ENCODE measurements around the gene GMCL2.

The GMCL2 gene

DNA sequence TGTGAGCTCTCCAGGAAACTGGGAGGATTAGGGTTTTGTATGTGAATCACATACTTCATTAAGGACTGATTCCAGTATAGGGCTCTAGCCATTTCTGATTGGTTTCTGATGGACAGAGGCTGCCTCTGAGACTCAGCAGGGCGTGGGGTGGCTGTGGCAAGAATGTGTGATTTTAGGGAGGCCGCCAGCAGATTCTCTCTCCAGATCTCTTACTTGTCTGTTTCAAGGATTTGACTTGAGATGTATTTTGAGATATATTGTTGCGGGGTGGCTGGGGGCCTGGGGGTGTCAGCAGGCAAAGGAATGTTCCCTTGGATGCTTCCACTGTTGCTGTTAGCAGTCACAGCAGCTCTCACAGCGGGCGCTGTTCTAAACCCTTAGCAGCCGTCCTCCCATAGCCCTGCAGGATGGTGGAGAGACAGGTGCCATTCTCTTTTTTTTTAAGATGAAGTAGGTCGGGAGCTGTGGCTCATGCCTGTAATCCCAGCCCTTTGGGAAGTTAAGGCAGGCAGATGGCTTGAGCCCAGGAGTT lies 9.2 kb upstream of the GMCL2 start:
- peaks cover 11% of the 10 kb centered on the region for H3K9me3 ChIP-seq (ENCODE audit: control insufficient read depth, insufficient read depth, low read depth, low read length)
- H3K27me3 ChIP-seq (ENCODE audit: control insufficient read depth, insufficient read depth, low read length), result peaks cover 5% of the 10 kb centered on the region; the same call in 1 of the 2 replicates
- no peaks in the 10 kb centered on the region for H3K36me3 ChIP-seq (ENCODE audit: control insufficient read depth, insufficient read depth, low read length)
- no peak overlapping the region for H3K9ac ChIP-seq (ENCODE audit: low read length)
- no peak overlapping the region for H3K4me3 ChIP-seq (ENCODE audit: low read depth, low read length)
- peaks cover 13% of the 10 kb centered on the region for H3K4me1 ChIP-seq (ENCODE audit: control insufficient read depth, insufficient read depth, low read length)
- no peak overlapping the region for H3K27ac ChIP-seq (ENCODE audit: low read depth, low read length)

DNA sequence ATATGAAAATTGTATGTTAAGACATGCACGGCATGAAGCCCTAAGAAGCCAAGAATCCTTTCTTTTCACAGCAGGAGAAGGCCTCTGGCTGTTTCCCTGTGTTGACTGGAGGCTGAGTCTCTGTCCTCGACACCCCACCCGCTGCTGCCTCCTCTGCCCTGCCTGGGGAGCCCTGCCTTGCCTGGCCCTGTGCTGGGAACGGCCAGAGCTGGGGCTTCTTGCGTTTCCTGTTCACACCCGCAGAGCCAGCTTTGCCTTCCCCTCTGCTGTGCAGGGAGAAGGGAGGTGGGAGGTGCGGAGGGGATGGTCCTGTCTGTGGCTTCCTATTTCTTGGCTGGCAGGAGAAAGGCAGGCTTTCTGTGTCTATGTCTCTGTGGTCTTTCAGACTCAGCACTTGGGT lies 6.9 kb upstream of the GMCL2 start:
- H3K27me3 ChIP-seq (ENCODE audit: control insufficient read depth, insufficient read depth, low read length), result no peaks in the 10 kb centered on the region
- peaks cover 11% of the 10 kb centered on the region for H3K9me3 ChIP-seq (ENCODE audit: control insufficient read depth, insufficient read depth, low read depth, low read length)
- H3K36me3 ChIP-seq (ENCODE audit: control insufficient read depth, insufficient read depth, low read length), result no peaks in the 10 kb centered on the region
- no peak overlapping the region for H3K27ac ChIP-seq (ENCODE audit: low read depth, low read length)
- H3K4me1 ChIP-seq (ENCODE audit: control insufficient read depth, insufficient read depth, low read length), result peaks cover 7% of the 10 kb centered on the region
- no peak overlapping the region for H3K9ac ChIP-seq (ENCODE audit: low read length)
- no peak overlapping the region for H3K4me3 ChIP-seq (ENCODE audit: low read depth, low read length)

DNA sequence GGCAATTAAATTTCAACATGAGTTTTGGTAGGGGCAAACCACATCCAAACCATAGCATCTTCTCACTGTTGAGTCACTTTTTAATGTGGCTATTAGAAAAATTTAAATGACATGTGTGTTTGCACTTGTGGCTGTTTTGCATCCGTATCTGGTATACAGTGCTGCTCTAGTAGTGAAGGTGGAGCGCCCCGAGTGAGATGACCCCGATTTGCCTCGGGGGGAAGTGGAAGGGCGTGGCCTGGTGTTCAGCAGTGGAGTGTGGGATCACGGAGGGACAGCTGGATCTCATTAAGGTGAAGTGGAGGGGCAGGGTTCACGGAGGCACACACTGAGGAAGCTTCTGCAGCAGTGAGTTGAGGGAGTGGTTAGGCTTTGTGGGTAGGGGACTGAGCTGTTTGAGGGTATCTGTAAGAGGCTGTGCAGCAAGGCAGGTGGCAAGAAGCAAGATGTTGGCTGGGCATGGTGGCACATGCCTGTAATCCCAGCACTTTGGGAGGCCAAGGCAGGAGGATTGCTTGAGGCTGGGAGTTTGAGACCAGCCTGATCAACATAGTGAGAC lies 6.2 kb upstream of the GMCL2 start:
- Histone ChIP-seq H3K4me1 (ENCODE audit: control insufficient read depth, insufficient read depth, low read length) (peaks cover 7% of the 10 kb centered on the region), H3K27ac (ENCODE audit: low read depth, low read length) (no peak overlapping the region), H3K36me3 (ENCODE audit: control insufficient read depth, insufficient read depth, low read length) (no peaks in the 10 kb centered on the region), H3K27me3 (ENCODE audit: control insufficient read depth, insufficient read depth, low read length) (no peaks in the 10 kb centered on the region), H3K4me3 (ENCODE audit: low read depth, low read length) (no peak overlapping the region), H3K9me3 (ENCODE audit: control insufficient read depth, insufficient read depth, low read depth, low read length) (peaks cover 11% of the 10 kb centered on the region), H3K9ac (ENCODE audit: low read length) (no peak overlapping the region)

DNA sequence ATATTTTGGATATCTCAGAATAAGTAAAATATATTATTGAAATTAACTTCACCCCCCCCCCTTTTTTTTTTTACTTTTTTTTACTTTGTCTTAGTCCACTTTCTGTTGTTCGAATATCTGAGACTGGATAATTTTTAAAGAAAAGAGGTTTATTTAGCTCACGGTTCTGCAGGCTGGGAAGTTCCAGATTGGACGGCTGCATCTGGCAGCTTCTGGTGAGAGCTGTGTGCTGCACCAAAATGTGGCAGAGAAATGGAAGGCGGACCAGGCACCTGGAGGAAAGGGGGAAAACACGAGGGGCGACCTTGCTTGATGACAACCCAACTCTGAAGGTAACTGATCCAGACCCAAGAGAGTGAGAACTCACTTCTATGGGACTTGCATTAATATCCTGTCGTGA lies 5.6 kb upstream of the GMCL2 start:
- Histone ChIP-seq H3K36me3 (ENCODE audit: control insufficient read depth, insufficient read depth, low read length) (no peaks in the 10 kb centered on the region), H3K27ac (ENCODE audit: low read depth, low read length) (no peak overlapping the region), H3K27me3 (ENCODE audit: control insufficient read depth, insufficient read depth, low read length) (no peaks in the 10 kb centered on the region)

DNA sequence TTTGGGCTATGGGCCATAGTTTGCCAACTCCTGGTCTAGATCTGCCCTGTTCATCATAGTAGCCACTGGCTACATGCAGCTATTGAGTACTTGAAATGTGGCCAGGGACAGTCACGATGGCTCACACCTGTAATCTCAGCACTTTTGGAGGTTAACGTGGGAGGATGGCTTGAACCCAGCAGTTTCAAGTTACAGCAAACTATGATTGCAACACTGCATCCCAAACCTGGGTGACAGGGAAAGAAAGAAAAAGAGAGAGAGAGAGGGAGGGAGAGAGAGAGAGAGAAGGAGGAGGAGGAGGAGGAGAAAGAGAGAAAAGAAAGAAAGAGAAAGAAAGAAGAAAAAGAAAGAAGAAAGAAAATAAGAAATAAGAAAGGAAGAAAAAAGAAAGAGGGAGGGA lies 5.1 kb upstream of the GMCL2 start:
- no peak overlapping the region for H3K9ac ChIP-seq (ENCODE audit: low read length)
- H3K27me3 ChIP-seq (ENCODE audit: control insufficient read depth, insufficient read depth, low read length), result no peaks in the 10 kb centered on the region
- H3K4me3 ChIP-seq (ENCODE audit: low read depth, low read length), result no peak overlapping the region
- peaks cover 11% of the 10 kb centered on the region for H3K9me3 ChIP-seq (ENCODE audit: control insufficient read depth, insufficient read depth, low read depth, low read length)
- peaks cover 7% of the 10 kb centered on the region for H3K4me1 ChIP-seq (ENCODE audit: control insufficient read depth, insufficient read depth, low read length)
- H3K27ac ChIP-seq (ENCODE audit: low read depth, low read length), result no peak overlapping the region
- no peaks in the 10 kb centered on the region for H3K36me3 ChIP-seq (ENCODE audit: control insufficient read depth, insufficient read depth, low read length)

More for the DNA sequence above, 5.6 kb upstream of the GMCL2 start:
- peaks cover 7% of the 10 kb centered on the region for H3K4me1 ChIP-seq (ENCODE audit: control insufficient read depth, insufficient read depth, low read length)
- no peak overlapping the region for H3K9ac ChIP-seq (ENCODE audit: low read length)
- peaks cover 11% of the 10 kb centered on the region for H3K9me3 ChIP-seq (ENCODE audit: control insufficient read depth, insufficient read depth, low read depth, low read length)
- H3K4me3 ChIP-seq (ENCODE audit: low read depth, low read length), result no peak overlapping the region

DNA sequence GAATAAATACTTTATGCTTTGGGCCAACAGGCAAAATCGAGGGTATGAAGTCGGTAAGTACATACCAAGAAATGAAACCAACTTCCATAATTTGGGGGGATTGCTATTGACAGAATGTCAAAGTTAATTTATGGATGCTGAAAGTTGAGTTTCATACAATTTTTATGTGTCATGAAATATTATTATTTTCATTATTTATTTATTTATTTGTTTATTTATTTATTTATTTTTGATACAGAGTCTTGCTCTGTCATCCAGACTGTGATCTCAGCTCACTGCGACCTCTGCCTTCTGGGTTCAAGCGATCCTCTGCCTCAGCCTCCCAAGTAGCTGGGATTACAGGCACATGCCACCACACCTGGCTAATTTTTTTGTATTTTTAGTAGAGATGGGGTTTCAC lies 4.5 kb upstream of the GMCL2 start:
- no peaks in the 10 kb centered on the region for H3K27me3 ChIP-seq (ENCODE audit: control insufficient read depth, insufficient read depth, low read length)
- H3K36me3 ChIP-seq (ENCODE audit: control insufficient read depth, insufficient read depth, low read length), result no peaks in the 10 kb centered on the region
- no peak overlapping the region for H3K4me3 ChIP-seq (ENCODE audit: low read depth, low read length)
- H3K27ac ChIP-seq (ENCODE audit: low read depth, low read length), result no peak overlapping the region
- peaks cover 11% of the 10 kb centered on the region for H3K9me3 ChIP-seq (ENCODE audit: control insufficient read depth, insufficient read depth, low read depth, low read length)
- H3K4me1 ChIP-seq (ENCODE audit: control insufficient read depth, insufficient read depth, low read length), result peaks cover 7% of the 10 kb centered on the region
- no peak overlapping the region for H3K9ac ChIP-seq (ENCODE audit: low read length)

DNA sequence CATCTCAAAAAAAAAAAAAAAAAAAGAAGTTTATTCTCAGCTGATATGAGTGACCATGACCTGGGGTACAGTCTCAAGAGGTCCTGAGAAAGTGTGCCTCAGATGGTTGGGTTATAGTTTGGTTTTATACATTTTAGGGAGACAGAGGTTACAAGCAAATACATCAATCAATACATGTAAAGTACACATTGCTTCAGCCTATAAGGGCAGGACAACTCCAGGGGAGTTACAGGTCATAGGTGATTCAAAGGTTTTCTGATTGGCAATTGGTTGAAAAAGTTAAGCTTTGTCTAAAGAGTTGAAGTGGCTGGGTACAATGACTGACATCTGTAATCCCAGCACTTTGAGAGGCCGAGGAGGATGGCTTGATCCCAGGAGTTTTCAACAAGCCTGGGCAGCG lies 2.3 kb upstream of the GMCL2 start:
- Histone ChIP-seq H3K27me3 (ENCODE audit: control insufficient read depth, insufficient read depth, low read length) (no peaks in the 10 kb centered on the region), H3K9ac (ENCODE audit: low read length) (no peak overlapping the region), H3K4me3 (ENCODE audit: low read depth, low read length) (no peak overlapping the region), H3K4me1 (ENCODE audit: control insufficient read depth, insufficient read depth, low read length) (peaks cover 7% of the 10 kb centered on the region), H3K9me3 (ENCODE audit: control insufficient read depth, insufficient read depth, low read depth, low read length) (peaks cover 11% of the 10 kb centered on the region), H3K27ac (ENCODE audit: low read depth, low read length) (no peak overlapping the region), H3K36me3 (ENCODE audit: control insufficient read depth, insufficient read depth, low read length) (no peaks in the 10 kb centered on the region)

DNA sequence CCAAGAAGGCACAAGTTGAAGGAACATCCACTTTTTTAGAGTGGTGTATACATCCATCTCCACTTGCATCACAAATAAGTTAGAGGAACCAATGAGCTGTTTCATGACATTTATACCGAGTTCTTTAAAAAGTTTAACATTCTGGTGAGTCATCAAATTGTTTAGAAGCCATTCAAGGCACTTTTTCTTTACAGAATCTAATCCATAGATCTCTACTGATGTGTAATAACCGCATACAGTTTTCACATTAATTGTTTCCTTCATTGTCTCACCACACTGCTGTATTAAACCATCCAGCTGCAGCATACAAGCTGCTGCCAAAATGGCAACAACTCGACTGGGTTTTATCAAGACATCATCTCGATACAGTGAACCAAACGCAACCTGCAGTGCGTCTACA lies 744 bp downstream of the GMCL2 start:
- no peaks in the 10 kb centered on the region for H3K27me3 ChIP-seq (ENCODE audit: control insufficient read depth, insufficient read depth, low read length)
- H3K27ac ChIP-seq (ENCODE audit: low read depth, low read length), result no peak overlapping the region
- peaks cover 6% of the 10 kb centered on the region for H3K4me1 ChIP-seq (ENCODE audit: control insufficient read depth, insufficient read depth, low read length)
- H3K4me3 ChIP-seq (ENCODE audit: low read depth, low read length), result no peak overlapping the region
- no peak overlapping the region for H3K9ac ChIP-seq (ENCODE audit: low read length)
- H3K9me3 ChIP-seq (ENCODE audit: control insufficient read depth, insufficient read depth, low read depth, low read length), result no peaks in the 10 kb centered on the region
- no peaks in the 10 kb centered on the region for H3K36me3 ChIP-seq (ENCODE audit: control insufficient read depth, insufficient read depth, low read length)

DNA sequence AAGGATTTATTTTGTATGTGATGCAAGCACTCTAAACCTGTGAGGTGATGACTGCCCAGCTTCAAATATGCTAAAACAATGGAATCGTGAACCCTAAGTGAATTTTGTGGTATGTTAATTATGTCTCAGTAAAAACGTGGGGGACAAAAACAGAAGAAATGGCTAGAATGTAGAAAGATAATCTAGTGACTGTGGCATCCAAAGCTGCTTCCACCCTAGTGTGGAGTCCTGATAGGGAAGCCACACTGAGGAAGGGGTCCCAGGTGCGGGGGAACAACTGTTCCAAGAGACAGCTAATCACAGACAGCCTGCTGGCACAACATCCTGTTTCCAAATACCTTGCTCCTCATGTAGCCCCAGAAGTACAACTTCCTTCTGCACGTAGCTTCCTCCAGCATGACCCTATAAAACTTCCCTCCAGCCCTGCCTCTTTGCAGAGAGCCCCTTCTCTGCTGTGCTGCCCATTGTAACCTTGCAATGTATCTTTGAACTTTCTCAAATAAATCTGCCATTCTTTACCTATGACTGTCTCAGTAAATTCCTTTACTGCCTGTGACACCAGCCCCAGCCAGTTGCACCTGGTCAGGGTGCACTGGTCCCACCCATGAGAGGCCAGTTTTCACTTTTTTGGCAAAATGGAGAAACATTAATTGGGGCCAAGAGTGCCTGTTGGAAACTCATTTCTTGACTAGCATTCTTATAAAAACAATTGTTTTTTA lies 4.9 kb downstream of the GMCL2 start:
- Histone ChIP-seq H3K9ac (ENCODE audit: low read length) (no peak overlapping the region), H3K27ac (ENCODE audit: low read depth, low read length) (no peak overlapping the region), H3K36me3 (ENCODE audit: control insufficient read depth, insufficient read depth, low read length) (no peaks in the 10 kb centered on the region), H3K9me3 (ENCODE audit: control insufficient read depth, insufficient read depth, low read depth, low read length) (no peaks in the 10 kb centered on the region), H3K4me1 (ENCODE audit: control insufficient read depth, insufficient read depth, low read length) (peaks cover 24% of the 10 kb centered on the region), H3K27me3 (ENCODE audit: control insufficient read depth, insufficient read depth, low read length) (no peaks in the 10 kb centered on the region), H3K4me3 (ENCODE audit: low read depth, low read length) (no peak overlapping the region)

DNA sequence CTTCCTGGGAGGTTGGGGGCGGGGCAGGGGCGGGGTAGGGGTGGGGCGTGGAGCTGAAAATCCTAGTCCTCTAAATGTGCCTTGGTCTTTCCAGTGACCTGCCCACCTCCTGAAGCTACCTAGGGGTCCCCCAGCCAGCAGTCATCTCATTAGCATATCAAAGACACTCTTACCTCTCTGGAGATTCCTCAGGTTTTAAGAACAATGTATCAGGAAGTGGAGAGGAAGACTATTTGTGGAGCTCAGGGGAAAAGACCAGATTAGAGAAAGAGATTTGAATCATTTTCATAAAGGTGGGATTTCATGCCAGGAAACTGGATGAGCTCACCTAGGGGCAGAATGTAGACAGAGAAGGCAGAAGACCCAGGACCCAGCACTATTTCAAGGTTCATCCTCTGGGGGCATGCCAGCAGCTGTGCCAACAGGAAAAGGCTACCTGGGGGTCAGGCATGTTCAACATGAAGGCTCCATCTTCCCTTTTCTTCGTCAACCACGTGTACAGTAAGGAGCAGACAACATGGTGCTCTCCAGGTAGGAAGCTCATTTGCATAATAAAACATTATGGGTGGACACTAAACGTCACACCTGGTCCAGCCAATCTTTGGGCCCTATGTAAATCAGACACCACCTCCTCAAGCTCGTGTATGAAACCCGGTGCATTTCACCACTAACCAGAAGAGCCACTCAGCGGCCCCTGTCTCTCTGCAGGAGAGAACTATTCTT lies 6.9 kb downstream of the GMCL2 start:
- Histone ChIP-seq H3K9ac (ENCODE audit: low read length) (peak overlapping the region; percentile 85), H3K36me3 (ENCODE audit: control insufficient read depth, insufficient read depth, low read length) (no peaks in the 10 kb centered on the region), H3K9me3 (ENCODE audit: control insufficient read depth, insufficient read depth, low read depth, low read length) (no peaks in the 10 kb centered on the region), H3K4me3 (ENCODE audit: low read depth, low read length) (peak overlapping the region; percentile 47), H3K4me1 (ENCODE audit: control insufficient read depth, insufficient read depth, low read length) (peaks cover 24% of the 10 kb centered on the region), H3K27ac (ENCODE audit: low read depth, low read length) (peak overlapping the region; percentile 92), H3K27me3 (ENCODE audit: control insufficient read depth, insufficient read depth, low read length) (no peaks in the 10 kb centered on the region)

DNA sequence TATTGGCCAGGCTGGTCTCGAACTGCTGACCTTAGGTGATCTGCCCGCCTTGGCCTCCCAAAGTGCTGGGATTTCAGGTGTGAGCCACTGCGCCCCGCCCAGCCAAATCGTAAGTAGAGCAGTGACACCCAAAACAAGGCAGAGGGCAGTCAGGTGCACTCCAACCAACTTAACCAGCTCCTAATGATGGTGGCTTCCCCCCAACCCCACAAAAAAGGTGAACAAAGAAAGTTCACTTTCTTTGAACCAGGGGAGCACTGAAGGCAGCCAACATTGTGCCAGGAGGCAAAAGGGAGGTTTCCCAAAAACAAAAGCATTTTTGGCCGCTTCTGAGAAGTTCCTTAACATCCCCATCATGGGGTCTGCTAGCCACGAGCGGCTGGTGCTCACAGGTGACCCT lies 9.6 kb downstream of the GMCL2 start:
- peaks cover 24% of the 10 kb centered on the region for H3K4me1 ChIP-seq (ENCODE audit: control insufficient read depth, insufficient read depth, low read length)
- H3K9ac ChIP-seq (ENCODE audit: low read length), result no peak overlapping the region
- no peak overlapping the region for H3K4me3 ChIP-seq (ENCODE audit: low read depth, low read length)
- no peak overlapping the region for H3K27ac ChIP-seq (ENCODE audit: low read depth, low read length)
- H3K9me3 ChIP-seq (ENCODE audit: control insufficient read depth, insufficient read depth, low read depth, low read length), result no peaks in the 10 kb centered on the region
- no peaks in the 10 kb centered on the region for H3K36me3 ChIP-seq (ENCODE audit: control insufficient read depth, insufficient read depth, low read length)
- no peaks in the 10 kb centered on the region for H3K27me3 ChIP-seq (ENCODE audit: control insufficient read depth, insufficient read depth, low read length)
